NK-92 (cell line): ENCODE data around the gene FSTL4.
A peak's percentile ranks its signal among the peaks of the same experiment; 100 is the strongest.

ENCODE experiments used
- DNase-seq: peaks from one replicate; lab custom pipeline; 2025; ENCODE audit not compliant: unreplicated experiment; lab: John Stamatoyannopoulos, UW

Gene FSTL4

GRCh38 chr5:133250527-133250926 is 361.8 kb downstream of the FSTL4 start:
- DNase-seq, result no peak

DNA sequence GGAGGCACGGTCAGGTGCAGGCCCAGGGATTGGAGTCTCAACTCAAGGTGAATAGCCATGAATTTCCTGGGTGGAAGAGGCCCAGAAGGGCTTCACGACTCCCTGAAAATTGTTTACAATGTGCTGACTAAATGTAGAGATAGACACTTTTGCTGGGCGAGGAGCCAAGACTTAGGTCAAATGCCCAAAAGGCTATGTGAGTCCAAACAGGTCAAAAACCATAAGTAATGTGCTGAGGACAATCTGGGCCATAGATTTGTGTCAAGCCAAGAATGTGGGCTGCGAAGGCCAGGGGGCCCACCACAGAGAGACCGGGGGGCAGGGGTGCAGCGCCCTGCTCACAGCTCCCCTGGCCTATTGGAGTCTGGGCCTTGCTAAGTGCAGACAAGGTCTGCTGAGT is 362.7 kb downstream of the FSTL4 start:
- no peak for DNase-seq

DNA sequence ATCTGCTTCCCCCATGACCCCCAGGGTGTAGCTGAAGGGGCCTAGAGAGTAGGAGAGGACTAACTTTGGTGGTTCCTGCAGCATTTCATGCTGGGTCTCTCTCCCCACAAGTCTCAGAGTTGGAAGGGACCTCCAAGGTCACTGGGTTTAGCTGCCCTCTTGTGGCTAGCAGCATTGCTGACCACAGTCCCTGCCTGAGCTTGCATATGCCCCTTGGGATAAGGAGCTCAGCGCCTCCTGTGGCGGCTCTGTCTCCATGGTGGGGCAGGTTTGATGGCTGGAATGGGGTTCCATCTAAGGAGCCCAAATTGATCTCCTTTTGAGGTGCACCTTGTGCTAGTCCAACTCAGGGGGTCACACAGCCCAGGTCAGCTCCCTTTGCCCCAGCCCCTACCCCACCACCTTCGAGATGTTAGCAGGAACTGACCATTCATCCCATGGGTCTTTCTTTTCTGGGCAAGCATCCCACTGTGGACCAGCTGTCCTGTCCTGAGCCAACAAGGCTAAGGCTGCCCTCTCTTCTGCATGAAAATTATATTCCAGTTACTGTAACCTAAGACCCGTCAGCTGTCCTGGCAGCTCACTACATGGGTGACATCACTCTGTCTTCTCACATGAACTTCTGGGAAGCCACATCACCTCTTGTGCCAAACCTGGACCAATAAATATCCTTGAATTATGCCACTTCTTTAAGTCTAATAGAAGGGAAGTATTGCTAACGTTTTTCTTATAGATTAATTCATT is 364.3 kb downstream of the FSTL4 start:
- no peak for DNase-seq

DNA sequence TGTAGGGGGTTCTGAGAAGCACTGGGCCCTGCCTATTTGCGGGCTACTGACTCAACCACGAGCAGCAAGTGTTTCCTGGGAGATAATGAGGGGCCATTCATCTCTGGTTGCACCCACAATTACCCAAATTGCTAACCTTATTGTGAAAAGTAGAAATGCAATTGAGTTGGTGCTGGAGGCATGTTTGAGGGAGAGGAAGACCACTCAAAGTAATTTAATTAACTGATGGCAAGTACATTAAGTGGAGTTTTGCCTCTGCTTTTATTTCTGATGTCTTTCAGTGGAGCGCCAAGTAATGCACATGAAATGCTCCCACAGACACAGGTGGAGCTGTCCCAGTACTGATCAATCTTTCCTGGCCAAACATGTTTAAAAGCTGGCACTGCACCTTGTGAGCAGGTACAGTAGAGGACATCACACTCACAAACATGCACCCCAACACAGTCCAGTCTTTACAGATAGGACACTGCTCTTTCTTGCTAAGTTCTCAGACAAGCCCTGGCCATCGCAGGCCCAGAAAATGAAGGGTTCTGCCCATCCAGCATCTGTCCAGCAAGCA is 365.1 kb downstream of the FSTL4 start:
- no peak for DNase-seq

- DNase-seq, result no peak
Observed at GRCh38 chr5:133246376-133247150, 365.8 kb downstream of the FSTL4 start.

GRCh38 chr5:133246053-133246370 is 366.3 kb downstream of the FSTL4 start:
- DNase-seq, result no peak

- peak; percentile 11 for DNase-seq
Observed at GRCh38 chr5:133245191-133246052, 366.9 kb downstream of the FSTL4 start.

DNA sequence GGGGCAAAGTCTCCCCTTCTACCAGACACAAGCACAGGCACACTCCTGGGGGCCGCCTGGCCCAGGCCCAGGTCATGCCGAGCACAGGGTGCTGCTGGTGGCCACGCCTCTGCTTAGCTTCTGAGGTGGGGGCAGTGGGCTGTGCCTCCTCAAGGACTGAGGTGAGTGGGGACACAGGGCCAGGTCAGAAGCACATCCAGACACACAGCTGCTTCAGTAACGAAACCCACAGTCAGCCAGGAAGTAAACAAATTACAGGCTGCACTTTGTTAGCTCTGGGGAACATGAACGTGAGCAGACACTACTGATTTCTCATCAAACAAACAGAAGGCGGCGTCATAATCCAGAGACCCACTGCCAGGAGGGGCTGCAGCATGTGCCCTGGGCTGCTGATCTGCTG is 368.1 kb downstream of the FSTL4 start:
- DNase-seq, result no peak

- no peak for DNase-seq
Observed at GRCh38 chr5:133243196-133243595, 369.1 kb downstream of the FSTL4 start.

GRCh38 chr5:133242221-133242835 is 370.0 kb downstream of the FSTL4 start:
- no peak for DNase-seq

DNA sequence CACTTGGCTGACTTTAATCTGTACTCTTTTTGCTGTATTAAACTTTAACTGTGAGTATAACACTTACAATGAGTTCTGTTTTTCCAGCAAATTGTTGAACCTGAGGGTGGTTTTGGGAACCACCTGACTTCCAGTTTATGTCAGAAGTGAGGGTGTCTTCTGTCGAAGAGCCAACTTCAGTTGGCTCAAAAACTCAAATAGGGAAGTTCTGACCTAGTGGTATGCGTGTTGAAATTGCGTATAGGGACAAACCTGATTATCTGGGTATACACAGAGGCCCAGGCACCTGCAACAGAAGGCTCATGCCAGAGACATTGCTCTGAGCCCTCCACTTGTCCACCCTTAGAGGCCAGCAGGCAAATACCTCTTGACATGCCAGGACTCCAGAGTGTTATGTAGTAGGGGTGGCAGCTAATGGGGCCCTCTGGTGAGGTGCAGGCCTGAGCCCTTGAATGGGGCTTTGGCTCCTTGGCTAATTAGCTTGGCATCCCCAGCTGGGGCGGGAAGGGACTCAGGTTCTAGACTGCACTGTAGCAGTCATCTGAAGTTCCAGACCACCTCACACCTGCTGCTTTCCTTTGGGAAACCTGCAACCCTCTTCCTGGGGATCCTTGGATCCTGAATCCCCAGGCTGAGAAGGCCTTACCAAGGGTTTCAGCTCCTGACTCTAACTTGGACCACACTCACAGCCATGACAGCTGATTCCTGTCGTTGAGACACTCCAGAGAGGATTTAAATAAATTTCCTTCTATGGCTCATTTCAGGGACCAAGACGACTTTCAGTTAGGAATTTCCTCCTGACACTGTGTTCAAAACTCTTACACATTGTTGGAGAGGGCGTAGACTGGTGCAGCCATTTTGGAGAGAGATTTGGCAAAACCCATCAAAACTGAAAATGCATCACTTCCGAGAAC is 370.9 kb downstream of the FSTL4 start:
- DNase-seq, result no peak

DNA sequence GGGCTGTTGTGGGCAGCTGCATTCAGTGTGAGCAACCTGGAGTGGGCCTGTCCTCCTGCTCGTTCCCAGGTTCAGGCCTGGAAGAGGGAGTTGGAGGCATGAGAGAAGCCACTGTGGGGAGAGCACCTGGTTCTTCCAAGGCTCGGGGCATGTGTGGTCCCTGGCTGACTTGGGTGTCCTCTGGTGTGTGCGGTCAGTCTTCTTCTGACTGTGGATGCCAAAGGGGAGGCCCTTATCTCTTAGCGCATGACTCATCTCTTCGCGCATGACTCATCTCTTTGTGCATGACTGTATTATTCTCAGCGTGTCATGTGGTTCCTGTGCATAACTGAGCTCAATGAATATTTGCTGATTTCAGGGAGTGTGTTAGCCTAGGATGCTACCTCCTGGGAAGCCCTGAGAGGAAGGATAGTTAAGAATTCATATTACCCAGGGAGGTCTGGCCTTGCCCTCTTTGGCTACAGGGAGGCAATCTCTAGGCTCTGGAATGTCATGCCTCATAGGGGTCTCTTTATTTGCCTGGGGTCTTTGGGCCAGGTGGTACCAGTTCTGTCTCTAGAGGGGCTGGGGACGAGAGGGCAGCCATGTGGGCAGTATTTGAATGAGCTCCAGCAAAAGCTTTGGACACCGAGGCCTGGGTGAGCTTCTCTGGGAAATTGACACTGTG is 371.8 kb downstream of the FSTL4 start:
- no peak for DNase-seq

DNA sequence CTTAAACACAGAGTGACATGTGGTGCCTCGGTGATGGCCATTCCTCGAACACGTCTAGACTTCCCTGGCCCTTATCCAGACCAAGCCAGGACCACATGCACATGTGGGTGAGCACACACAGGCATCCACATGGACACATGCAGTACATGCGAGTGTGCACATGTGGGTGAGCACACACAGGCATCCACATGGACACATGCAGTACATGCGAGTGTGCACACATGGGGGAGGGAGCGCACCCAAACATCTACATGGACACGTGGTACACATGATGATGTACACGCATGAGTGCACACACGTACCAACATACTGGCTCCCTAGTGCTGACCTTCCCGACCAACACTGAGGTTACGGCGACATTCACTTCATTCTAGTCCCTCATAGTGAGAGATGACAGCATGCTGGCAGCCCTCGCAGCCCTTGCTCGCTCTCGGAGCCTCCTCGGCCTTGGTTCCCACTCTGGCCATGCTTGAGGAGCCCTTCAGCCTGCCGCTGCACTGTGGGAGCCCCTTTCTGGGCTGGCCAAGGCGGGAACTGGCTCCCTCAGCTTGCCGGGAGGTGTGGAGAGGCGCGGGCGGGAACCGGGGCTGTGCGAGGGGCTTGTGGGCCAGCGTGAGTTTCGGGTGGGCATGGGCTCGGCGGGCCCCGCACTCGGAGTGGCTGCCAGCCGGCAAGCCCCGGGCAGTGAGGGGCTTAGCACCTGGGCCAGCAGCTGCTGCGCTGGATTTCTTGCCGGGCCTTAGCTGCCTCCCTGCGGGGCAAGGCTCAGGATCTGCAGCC is 373.7 kb downstream of the FSTL4 start:
- DNase-seq, result no peak

GRCh38 chr5:133236976-133237375 is 375.4 kb downstream of the FSTL4 start:
- no peak for DNase-seq

GRCh38 chr5:133236541-133236951 is 375.8 kb downstream of the FSTL4 start:
- no peak for DNase-seq

GRCh38 chr5:133235696-133236426 is 376.5 kb downstream of the FSTL4 start:
- DNase-seq, result no peak

DNA sequence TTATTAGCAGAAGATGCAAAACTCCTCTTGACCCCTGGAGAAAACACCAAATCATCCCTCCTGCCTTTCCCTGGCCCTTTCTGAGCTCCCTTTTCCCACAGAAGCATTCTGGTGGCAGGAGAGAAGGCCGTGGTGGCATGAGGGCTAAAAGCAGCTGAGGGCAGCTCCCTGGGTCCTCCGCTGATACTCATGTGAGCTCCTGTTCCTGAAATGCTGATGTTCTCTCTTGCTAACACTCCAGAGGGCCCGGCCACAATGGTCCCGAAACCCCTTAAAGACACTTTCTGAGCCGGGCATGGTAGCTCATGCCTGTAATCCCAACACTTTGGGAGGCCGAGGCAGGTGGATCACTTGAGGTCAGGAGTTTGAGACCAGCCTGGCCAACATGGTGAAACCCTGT is 377.4 kb downstream of the FSTL4 start:
- DNase-seq, result no peak

GRCh38 chr5:133234273-133234672 is 378.1 kb downstream of the FSTL4 start:
- DNase-seq, result no peak
